HG03469 (cell line): ENCODE data around the gene LMAN2.
"Not testable (repeated sequence)": the region's sequence is repeated elsewhere in the genome, so short reads cannot be mapped to it uniquely, and the experiment has no call there.

Experiments
- ATAC-seq: cut with Tn5 transposase; IDR thresholded peaks from one replicate; pipeline ENCODE4 v1.9.1; 2021; ENCODE audit warnings: mild to moderate bottlenecking, moderate library complexity, moderate number of reproducible peaks; ENCODE audit not compliant: unreplicated experiment

LMAN2 gene

GRCh38 chr5:177349762-177350161 is 1.7 kb downstream of the LMAN2 start:
- no peak for ATAC-seq

GRCh38 chr5:177349362-177349647 is 2.2 kb downstream of the LMAN2 start:
- ATAC-seq, result no peak

GRCh38 chr5:177347699-177348098 is 3.8 kb downstream of the LMAN2 start:
- ATAC-seq, result no peak

- no peak for ATAC-seq
These were observed 4.6 kb downstream of the LMAN2 start for GRCh38 chr5:177346820-177347219.

- no peak for ATAC-seq
These were observed 6.6 kb downstream of the LMAN2 start for GRCh38 chr5:177344891-177345290.

- no peak for ATAC-seq
These were observed 7.7 kb downstream of the LMAN2 start for GRCh38 chr5:177343777-177344176.

- not testable (repeated sequence) for ATAC-seq
These were observed 8.5 kb downstream of the LMAN2 start for GRCh38 chr5:177343000-177343399.

- no peak for ATAC-seq
These were observed 12.3 kb downstream of the LMAN2 start for GRCh38 chr5:177339107-177339638.

GRCh38 chr5:177338251-177339106 is 13.0 kb downstream of the LMAN2 start:
- no peak for ATAC-seq

GRCh38 chr5:177336603-177337494 is 14.6 kb downstream of the LMAN2 start:
- no peak for ATAC-seq

GRCh38 chr5:177336112-177336511 is 15.4 kb downstream of the LMAN2 start:
- ATAC-seq, result no peak

- no peak for ATAC-seq
These were observed 15.8 kb downstream of the LMAN2 start for GRCh38 chr5:177335701-177336065.

- no peak for ATAC-seq
These were observed 16.4 kb downstream of the LMAN2 start for GRCh38 chr5:177334781-177335700.

- no peak for ATAC-seq
These were observed 17.3 kb downstream of the LMAN2 start for GRCh38 chr5:177334155-177334551.

- no peak for ATAC-seq
These were observed 17.9 kb downstream of the LMAN2 start for GRCh38 chr5:177333420-177334154.

GRCh38 chr5:177332896-177333260 is 18.6 kb downstream of the LMAN2 start:
- ATAC-seq, result no peak

GRCh38 chr5:177332031-177332895 is 19.2 kb downstream of the LMAN2 start:
- ATAC-seq, result no peak

GRCh38 chr5:177330991-177331842 is 20.3 kb downstream of the LMAN2 start:
- ATAC-seq, result no peak
